ENCODE measurements around the gene SLC26A11.
A peak's percentile ranks its signal among the peaks of the same experiment; 100 is the strongest.

Gene SLC26A11

DNA sequence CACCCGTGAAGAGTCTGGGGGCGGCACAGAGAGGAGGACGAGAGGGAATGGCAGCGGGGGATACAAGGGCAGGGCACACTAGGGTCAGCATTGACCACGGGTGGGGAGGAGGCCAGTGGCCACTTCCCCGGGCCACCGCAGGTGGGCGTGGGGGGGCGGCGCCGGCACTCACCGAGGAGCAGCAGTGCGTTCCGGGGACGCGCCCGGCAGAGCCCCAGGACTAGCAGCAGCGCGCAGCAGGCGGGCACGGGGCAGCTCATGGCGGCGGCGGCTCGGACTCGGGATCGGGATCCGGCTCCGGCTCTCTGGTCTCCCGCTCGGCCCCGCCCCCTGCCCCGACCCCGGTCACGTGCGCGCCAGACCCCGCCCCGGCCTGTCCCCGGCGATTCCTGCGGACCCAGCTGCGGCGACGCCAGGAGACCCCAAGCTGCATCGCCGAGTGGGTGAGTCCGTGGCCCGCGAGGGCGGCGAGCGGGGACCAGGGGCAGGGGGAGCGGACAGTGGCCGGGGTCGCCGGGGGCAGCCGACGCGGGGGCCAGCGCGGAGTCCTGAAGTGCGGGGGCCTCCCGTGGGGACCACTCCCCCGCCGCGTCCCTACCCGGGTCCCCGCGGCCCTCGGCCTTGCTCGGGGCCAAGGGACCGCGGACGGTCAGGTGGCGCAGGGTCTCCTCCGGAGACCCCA lies at the start of gene SLC26A11, which contains the start of gene SGSH:
Gene SLC26A11 (plus strand): TSS at position 374 of the 682 bp plus-strand sequence. CDS start 1,134 bp downstream, outside the sequence.
Gene SGSH (minus strand): TSS at position 280 of the 682 bp plus-strand sequence. CDS start 20 bp downstream, at position 260.
- peak; percentile 31 for DNase-seq

DNA sequence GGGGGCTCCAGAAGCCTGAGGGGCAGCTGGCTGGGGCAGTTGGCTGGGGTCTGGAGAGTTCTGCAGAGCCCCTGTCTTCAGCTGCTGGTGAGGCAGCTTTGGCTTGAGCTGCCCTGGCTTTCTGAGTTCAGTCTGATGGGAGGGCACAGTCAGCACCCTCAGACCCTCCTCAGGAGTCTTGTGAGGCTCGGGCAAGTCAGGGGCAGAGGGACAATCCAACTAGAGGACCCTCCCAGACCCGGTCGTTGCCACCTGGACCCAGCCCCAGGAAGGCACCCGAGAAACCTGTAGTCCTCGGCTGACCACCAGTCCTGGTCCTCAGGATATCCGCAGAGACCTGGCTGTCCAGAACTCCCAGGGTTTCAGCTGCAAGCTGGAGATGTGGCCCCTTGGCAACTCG lies 48.5 kb upstream of the SLC26A11 start:
- no peak for DNase-seq

DNA sequence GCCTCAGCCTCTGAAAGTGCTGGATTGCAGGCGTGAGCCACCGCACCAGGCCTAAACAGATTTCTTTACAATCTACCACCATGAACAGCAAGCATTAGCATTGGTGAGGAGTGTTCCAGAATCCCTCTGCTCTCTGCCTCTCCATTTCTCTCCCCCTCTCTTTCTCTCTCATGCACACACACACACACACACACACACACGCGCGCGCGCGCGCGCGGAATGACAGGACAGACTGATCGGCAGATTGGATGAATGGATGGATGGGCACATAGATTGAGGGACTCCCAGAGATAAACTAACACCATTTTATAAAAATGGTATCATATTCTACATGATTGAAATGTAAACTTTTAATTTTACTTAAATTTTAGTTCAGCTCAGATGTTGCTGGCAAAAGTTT lies 47.1 kb upstream of the SLC26A11 start:
- DNase-seq = no peak

DNA sequence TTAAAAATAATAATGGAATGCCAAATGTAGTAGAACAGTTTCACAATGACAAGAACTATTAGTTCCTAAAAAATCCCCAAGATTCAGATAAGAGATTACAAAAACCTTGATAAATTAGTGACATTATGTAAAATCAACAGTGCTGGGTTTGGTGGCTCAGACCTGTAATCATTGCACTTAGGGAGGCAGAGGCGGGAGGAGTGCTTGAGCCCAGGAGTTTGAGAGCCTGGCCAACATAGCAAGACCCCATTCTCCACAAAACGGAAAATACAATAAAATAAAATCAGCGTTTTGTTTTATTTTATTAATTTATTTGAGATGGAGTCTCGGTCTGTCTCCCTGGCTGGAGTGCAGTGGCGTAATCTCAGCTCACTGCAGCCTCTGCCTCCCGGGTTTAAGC lies 46.3 kb upstream of the SLC26A11 start:
- DNase-seq = no peak

DNA sequence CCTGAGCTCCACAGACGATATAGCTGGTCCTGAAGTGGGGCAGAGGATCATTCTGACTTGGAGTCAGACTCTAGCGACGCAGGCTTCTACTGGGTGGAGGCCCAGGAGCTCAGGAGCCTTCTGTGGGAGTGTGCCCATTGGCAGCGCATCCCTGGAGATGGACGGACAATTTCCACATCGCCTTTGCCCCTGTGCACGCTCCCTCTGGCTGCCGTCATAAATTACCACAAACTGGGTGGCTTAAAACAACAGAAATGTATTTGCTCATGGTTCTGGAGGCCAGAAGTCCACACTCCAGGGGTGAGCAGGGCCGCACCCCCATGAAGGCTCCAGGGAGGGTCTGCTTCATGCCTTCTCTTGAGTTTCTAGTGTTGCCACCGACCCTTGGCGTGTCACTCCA lies 43.5 kb upstream of the SLC26A11 start:
- no peak for DNase-seq

DNA sequence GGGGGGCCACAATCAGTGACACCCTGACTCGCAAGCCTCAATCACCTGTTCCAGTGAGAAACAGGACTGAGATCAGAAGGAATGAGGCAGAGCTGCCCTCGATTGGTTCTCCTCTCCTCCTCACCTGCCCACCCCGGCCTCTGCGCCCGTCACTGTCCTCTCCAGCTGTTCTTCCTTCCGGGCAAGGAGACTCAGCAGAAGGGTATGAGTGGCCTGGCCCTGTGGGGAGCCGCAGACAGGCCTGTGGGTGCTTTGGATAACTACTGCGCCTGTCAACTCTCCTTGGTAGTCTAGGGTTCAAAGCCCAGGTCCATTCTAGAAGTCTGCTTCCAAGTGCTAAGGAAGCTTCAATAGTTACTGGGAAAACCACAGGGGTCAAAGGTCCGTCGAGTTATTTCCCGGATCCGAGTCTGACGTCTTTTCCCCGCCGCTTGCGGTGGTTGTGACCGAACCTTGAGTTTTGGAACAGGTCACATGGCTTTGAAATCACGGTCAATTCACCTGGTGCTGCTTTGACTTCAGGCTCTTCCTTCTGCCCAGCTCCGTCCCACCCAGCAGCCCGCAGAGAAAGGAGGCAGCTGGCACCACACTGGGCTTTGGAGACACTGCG lies 42.1 kb upstream of the SLC26A11 start:
- DNase-seq = no peak

DNA sequence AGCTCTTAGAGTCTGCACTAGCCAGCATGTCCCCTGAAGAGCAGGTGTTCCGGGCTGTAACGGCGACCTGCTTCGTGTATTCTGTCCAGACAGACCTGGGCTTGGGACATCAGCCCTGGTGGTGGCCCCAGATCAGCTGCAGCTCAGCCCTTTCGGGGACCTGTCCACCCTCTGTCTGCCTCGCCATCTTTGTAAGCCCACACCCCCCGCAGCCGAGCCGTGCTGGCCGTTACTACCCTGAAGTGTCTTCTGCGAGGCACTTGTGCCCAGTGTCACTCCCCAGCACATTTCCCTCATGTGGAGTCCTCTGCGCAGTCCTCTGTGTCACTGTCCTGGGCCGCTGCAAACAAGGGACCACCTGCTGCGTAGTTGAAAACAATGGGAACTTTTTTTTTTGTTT lies 40.0 kb upstream of the SLC26A11 start:
- DNase-seq = no peak

DNA sequence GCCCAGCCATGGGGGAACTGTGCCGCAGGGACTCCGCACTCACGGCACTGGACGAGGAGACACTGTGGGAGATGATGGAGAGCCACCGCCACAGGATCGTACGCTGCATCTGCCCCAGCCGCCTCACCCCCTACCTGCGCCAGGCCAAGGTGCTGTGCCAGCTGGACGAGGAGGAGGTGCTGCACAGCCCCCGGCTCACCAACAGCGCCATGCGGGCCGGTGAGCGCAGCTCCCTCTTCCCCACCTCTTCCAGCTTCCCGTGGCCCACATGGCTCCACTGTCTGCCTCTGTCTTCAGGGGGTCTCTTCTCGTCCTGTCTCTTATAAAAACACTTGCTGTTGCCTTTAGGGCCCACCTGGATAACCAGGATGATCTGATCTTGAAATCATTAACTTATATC lies 38.8 kb upstream of the SLC26A11 start:
- DNase-seq = no peak

DNA sequence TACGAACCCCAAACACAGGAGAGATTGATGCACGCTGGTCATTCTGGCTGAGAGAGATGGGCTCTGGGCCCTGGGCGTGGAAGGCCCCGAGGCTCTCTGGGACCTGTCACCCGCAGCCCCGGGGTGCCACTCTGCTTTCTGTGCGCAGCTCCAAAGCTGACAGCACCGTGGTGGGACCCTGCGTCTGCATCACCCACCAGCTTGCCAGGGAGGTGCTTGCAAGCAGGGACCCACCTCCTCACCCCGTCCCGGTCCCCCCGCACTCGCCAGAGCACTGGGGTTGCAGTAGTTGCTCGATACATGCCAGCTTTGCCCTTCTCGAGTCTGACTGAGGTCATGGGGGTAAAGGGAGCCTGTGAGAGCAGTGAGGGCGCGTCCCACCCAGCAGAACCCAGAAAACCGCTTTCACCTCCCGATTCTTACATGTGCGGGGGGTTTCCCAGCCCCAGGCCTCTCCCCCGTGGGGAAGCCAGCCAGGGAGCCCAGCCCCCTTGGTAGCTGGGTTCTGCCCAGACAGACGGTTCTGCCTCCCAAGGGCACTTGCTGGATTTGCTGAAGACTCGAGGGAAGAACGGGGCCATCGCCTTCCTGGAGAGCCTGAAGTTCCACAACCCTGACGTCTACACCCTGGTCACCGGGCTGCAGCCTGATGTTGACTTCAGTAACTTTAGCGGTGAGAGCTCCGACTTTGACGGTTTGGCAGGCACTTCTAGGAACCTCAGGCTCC lies 37.9 kb upstream of the SLC26A11 start:
- no peak for DNase-seq

DNA sequence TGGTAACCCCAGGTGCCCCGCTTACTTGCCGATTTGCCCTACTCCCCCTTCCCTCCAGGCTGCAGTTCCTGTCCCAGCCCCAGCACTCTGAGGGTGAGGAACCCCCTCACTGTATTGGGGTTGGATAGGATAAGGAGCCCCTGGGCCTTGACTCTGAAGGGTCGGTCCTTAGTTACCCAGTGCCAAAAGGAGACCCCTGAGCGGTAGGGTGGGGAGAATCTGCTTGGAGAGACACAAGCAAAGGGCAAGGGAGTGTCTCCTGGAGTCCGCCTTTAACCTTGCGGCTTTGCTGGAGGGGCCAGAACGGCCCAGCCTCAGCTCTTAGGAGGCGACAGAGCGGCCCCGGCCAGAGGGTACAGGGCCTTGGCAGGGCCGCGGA lies 37.4 kb upstream of the SLC26A11 start:
- no peak for DNase-seq

DNA sequence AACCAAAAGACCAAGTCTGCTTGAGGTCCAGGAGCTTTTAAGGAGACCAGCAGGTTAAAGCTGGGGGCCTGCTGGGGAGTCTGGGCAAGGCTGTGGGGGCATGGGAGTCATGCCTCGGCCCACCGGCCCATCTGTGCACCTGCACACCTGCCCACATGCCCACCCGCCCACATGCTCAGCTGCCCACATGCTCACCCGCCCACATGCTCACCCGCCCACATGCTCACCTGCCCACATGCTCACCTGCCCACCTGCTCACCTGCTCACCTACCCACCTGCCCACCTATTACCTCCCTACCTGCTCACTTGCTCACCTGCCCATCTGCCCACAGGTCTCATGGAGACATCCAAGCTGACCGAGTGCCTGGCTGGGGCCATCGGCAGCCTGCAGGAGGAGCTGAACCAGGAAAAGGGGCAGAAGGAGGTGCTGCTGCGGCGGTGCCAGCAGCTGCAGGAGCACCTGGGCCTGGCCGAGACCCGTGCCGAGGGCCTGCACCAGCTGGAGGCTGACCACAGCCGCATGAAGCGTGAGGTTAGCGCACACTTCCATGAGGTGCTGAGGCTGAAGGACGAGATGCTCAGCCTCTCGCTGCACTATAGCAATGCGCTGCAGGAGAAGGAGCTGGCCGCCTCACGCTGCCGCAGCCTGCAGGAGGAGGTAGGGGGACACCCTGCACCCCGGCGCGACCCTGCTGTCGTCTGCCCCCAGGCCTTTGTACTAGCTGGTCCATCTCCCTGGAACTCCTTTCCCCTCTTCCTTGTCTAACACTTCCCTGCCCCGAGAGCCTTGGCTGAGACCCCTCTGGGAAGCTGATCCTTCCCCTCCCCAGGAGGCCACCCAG lies 36.4 kb upstream of the SLC26A11 start:
- no peak for DNase-seq

DNA sequence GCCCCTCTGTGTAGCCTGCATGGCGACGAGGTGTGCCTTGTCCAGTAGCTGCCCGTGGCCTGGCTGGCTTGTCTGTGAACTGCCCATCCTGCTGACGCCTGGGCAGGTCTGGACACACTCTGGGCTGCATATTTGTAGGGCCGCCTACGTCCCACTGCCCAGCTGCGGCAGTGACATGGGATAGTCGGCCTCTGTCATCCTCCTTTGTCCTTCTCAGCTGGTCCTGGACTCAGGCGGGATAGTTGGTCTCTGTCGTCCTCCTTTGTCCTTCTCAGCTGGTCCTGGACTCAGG lies 35.9 kb upstream of the SLC26A11 start:
- DNase-seq = no peak

DNA sequence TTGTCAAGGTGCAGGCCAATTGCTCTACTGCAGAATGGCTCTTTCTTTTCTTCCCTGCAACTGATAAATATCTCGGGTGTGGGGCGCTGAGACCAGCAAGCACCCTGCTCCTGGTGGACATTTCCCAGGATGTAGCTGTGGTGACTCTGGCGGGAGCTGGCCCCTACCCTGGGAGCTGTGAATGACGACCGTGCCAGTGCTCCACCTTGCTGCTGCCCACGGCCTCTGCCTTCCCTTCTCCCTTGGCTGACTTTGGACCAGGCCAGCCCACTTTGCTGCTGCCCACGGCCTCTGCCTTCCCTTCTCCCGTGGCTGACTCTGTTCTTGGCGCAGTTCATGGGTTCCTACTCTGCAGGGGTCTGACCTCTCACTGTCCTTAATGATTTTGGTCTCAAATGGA lies 34.3 kb upstream of the SLC26A11 start:
- no peak for DNase-seq

DNA sequence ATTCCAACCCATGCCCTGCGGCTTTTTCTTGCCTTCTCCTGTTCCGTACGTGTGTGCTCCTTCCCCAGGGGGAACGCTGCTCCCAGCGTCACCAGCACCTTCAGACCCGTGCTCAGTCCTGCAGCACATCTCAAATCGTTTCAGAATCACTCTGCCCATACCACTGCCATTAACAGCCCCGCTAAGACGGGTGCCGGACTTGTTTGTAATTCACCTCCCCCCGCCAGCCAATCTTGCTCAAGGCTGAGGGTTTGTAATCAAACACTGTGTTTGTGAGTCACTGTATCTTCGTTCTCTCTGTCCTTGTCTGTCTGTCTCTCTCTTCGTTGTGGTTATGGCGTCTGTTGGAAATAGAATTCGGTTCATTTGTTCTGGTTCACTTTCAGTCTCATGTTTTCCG lies 33.1 kb upstream of the SLC26A11 start:
- DNase-seq = no peak

DNA sequence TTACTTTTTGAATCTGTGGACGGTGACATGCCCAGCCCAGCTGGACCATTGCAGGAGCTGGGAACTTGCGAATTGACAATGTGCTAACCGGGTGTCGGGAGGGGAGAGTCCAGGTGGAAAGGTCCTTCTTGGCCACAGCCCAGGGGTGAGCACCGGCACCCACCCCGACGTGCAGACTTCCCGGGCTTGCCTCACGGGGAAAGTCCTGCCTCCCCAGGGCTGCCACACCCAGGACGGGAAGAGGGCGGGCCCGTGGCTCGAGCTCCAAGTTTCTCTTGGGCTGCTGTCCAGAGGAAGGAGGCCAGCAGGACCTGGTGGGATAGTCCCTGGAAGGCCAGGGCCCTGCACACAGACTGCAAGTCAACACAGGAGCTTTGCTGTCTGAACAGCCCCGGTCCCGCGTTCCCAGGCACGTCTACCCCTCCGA lies 32.7 kb upstream of the SLC26A11 start:
- DNase-seq = no peak

DNA sequence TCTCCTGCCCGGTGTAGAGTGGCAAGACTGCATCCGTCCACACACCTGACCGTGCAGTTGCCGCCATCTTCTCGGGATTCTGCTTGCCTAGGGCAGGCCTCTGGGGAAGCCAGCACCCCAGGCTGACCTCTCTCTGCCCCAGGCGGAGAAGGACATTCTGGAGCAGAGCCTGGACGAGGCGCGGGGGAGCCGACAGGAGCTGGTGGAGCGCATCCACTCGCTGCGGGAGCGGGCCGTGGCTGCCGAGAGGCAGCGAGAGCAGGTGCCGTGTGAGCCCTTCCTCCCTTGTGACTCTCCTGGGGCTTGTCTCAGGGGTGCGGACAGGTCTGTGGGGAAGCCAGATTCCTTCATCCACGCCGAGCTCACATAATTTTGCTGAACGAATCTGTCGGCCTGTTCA lies 30.6 kb upstream of the SLC26A11 start:
- no peak for DNase-seq

DNA sequence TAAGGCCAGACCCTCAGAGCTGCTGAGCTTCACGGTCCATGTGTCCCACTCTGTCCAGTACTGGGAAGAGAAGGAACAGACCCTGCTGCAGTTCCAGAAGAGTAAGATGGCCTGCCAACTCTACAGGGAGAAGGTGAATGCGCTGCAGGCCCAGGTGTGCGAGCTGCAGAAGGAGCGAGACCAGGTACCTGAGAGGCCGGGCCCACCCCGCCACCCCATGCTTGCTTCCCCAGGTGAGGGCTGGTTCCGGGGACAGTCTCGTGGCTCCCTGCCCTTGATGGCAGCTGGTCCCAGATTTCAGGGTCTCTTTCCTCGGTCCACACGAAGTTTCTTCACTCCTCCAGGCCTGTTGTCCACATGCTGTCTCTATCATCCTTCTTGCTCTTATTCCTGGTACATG lies 29.5 kb upstream of the SLC26A11 start:
- no peak for DNase-seq

DNA sequence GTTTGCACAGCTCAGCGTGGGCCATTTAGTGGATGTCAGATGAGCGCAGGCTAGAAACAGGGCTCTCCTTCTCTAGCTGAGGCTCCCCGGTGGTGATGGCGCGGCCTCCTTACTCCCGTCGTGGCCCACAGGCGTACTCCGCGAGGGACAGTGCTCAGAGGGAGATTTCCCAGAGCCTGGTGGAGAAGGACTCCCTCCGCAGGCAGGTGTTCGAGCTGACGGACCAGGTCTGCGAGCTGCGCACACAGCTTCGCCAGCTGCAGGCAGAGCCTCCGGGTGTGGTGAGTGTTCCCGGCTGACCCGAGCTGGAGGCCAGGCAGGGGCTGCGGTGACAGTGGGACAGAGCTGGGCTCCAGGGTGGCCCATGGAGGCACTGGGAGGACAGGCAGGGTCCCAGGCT lies 29.0 kb upstream of the SLC26A11 start:
- no peak for DNase-seq

DNA sequence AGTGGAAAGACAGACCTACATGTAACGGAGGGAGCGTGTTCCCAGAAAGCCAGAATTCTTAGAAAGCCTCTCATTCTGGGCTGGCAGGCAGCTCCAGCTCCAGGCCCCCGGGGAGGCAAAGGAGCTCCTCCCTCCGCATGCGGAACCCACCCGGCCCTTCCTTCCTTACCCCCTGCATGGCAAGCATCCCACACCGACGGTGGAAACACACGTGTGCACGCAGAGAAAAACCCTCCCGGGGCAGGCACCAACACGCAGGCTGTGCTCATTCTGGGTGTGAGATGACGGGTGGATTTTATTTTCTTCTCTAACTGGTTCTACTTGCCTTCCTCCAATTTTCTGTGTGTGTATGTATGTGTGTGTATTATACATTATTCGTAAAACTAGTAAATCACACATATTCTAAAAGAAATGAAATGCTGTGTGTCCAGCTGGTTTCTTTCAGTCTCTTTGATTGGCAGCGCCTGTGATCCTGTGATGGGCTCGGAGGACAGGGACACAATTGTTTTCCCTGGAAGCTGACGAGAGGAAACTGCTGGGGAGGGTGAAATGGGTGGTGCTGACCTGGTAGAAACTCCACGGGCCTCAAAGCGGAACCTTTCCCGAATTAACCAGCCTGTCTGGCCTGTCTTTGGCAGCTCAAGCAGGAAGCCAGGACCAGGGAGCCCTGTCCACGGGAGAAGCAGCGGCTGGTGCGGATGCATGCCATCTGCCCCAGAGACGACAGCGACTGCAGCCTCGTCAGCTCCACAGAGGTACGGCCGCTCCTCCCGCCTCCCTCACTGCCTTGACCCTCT lies 28.2 kb upstream of the SLC26A11 start:
- no peak for DNase-seq

DNA sequence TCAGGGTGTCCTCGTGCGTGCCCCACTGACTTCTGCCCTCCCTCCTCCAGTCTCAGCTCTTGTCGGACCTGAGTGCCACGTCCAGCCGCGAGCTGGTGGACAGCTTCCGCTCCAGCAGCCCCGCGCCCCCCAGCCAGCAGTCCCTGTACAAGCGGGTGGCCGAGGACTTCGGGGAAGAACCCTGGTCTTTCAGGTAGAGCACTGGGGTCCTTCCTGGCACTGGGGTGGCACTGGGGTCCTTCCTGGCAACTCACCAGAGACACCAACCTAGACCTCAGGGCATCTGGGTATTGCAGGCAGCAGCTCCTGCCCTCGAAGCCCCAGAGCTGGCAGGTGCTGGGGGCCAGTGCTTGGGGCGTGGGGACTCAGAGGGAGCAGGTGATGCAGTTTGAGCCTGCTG lies 25.1 kb upstream of the SLC26A11 start:
- no peak for DNase-seq

DNA sequence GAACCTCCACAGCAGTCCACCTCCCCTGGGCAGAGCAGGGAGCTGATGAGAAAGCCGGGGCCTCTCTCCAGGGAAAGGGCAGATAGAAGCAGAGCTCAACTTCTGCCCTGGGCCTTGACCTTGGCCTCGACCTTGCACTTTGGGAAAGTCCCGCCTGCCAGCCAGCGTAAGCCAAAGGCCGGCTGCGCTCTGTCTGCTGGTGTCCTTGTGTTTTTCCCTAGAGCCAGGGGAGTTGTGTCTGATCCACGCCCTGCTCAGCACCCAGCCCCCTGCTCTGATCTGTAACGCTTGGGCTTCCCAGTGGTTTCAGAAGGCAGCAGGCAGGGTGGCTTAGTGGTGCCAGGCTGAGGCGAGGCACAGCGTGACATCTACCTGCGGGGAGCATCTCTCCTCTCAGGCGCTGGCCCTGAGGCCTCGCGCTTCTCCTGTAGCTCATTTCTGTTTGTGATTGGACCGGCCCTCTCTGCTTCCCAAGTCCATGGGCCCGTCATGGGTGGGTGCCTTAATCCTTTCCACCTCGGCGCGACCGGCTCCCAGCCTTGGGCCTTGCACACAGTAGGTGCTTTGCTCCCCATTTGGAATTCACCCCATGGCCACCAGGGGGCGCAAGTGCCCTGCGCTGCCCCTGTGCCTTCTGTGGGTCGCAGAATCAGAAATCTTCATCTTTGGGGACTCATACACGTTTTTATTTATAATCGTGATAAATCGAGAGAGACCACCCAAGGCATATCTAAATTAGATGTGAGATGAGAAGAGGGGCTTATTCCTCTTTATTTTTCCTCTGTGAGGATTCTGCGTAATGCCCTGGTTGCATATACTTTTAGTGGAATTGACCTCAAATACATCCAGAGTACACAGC lies 24.3 kb upstream of the SLC26A11 start:
- peak; percentile 39 for DNase-seq

DNA sequence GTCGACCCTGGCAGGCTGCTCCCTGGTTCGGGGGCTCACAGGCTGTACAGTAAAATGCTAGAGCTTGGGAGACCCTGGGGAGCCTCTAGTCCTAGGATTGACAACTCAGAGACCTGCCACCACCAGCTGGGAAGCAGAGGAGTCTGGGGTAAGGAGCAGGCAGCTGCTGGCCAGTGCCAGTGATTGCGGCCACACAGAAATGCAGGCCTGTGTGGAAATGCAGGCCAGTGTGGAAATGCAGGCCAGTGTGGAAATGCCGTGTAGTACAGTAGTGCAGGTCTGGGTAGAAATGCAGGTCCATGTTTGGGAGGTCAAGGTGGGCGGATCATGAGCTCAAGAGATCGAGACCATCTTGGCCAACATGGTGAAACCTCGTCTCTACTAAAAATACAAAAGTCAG lies 23.6 kb upstream of the SLC26A11 start:
- no peak for DNase-seq
